SK-N-SH treated with all-trans-retinoic acid at 6 μM for 48 hours (cell line): ENCODE measurements around the gene ANKRD6.

Experiments
- ATAC-seq: fragments of 200-7000 bp; cut with Tn5 transposase; 3 replicates; pipeline ENCODE4 v1.9.1; 2020; ENCODE audit warnings: mild to moderate bottlenecking, moderate library complexity
- ARNTL ChIP-seq: fragments of 450-650 bp; formaldehyde crosslinking; IDR thresholded peaks from 2 replicates; pipeline ENCODE4 v1.5.0; 2020; ENCODE audit warnings: low read depth, mild to moderate bottlenecking, moderate library complexity, borderline replicate concordance
- BACH2 ChIP-seq: fragments of 250-450 bp; sonication (Bioruptor Pico); IDR thresholded peaks from 2 replicates; pipeline ENCODE4 v1.9.0; 2021; ENCODE audit warnings: mild to moderate bottlenecking, borderline replicate concordance
- CSDC2 ChIP-seq: fragments of 250-450 bp; sonication (Bioruptor Pico); IDR thresholded peaks from 2 replicates; pipeline ENCODE4 v1.5.0; 2020; ENCODE audit warnings: mild to moderate bottlenecking, moderate library complexity
- ESRRG ChIP-seq: fragments of 250-450 bp; sonication (Bioruptor Pico); IDR thresholded peaks from 2 replicates; pipeline ENCODE4 v1.6.1; 2021; ENCODE audit warnings: mild to moderate bottlenecking
- GLIS3 ChIP-seq: fragments of 250-450 bp; sonication (Bioruptor Pico); IDR thresholded peaks from 2 replicates; pipeline ENCODE4 v1.5.0; 2020; ENCODE audit warnings: mild to moderate bottlenecking, moderate library complexity
- ISL1 ChIP-seq: fragments of 250-450 bp; sonication (Bioruptor Pico); IDR thresholded peaks from 2 replicates; pipeline ENCODE4 v2.1.2; 2022; ENCODE audit warnings: mild to moderate bottlenecking, moderate library complexity
- OSR1 ChIP-seq: fragments of 250-450 bp; sonication (Bioruptor Pico); IDR thresholded peaks from 2 replicates; pipeline ENCODE4 v1.8.0; 2022; ENCODE audit warnings: moderate library complexity, mild to moderate bottlenecking, inconsistent platforms
- PPARA ChIP-seq: fragments of 250-450 bp; sonication (Bioruptor Pico); IDR thresholded peaks from 2 replicates; pipeline ENCODE4 v1.5.0; 2020; ENCODE audit warnings: mild to moderate bottlenecking, borderline replicate concordance
- RARB ChIP-seq: fragments of 250-450 bp; sonication (Bioruptor Pico); IDR thresholded peaks from 2 replicates; pipeline ENCODE4 v1.8.0; 2021; ENCODE audit warnings: mild to moderate bottlenecking, moderate library complexity
- SNAI2 ChIP-seq: fragments of 250-450 bp; sonication (Bioruptor Pico); IDR thresholded peaks from 2 replicates; pipeline ENCODE4 v1.5.0; 2020; ENCODE audit warnings: mild to moderate bottlenecking, moderate library complexity
- TCF4 ChIP-seq: fragments of 250-450 bp; sonication (Bioruptor Pico); IDR thresholded peaks from 2 replicates; pipeline ENCODE4 v1.8.0; 2021; ENCODE audit warnings: mild to moderate bottlenecking, moderate library complexity, borderline replicate concordance
- TOX ChIP-seq: fragments of 250-450 bp; sonication (Bioruptor Pico); IDR thresholded peaks from 2 replicates; pipeline ENCODE4 v1.8.0; 2021; ENCODE audit warnings: mild to moderate bottlenecking, moderate library complexity, borderline replicate concordance
- ZC3H10 ChIP-seq: fragments of 250-450 bp; sonication (Bioruptor Pico); IDR thresholded peaks from 2 replicates; pipeline ENCODE4 v1.5.1; 2021; ENCODE audit warnings: mild to moderate bottlenecking, moderate library complexity
- ZFP3 ChIP-seq: fragments of 250-450 bp; sonication (Bioruptor Pico); IDR thresholded peaks from 2 replicates; pipeline ENCODE4 v1.5.0; 2020; ENCODE audit warnings: mild to moderate bottlenecking, moderate library complexity
- ZFP30 ChIP-seq: fragments of 450-650 bp; formaldehyde crosslinking; IDR thresholded peaks from 2 replicates; pipeline ENCODE4 v1.5.0; 2022; ENCODE audit warnings: mild to moderate bottlenecking, moderate library complexity
- TF ChIP-seq, protein P1 (sequence below): fragments of 250-450 bp; sonication (Bioruptor Pico); IDR thresholded peaks from 2 replicates; pipeline ENCODE4 v1.5.1; 2020; ENCODE audit warnings: low read depth, mild to moderate bottlenecking, moderate library complexity
- TF ChIP-seq, protein P2 (sequence below): fragments of 250-450 bp; sonication (Bioruptor Pico); IDR thresholded peaks from 2 replicates; pipeline ENCODE4 v1.5.1; 2021; ENCODE audit warnings: mild to moderate bottlenecking, moderate library complexity
- TF ChIP-seq, protein P3 (sequence below): fragments of 250-450 bp; sonication (Bioruptor Pico); IDR thresholded peaks from 2 replicates; pipeline ENCODE4 v1.8.0; 2021; ENCODE audit warnings: low read depth, mild to moderate bottlenecking, moderate library complexity, borderline replicate concordance
- TF ChIP-seq, protein P4 (sequence below): fragments of 250-450 bp; sonication (Bioruptor Pico); IDR thresholded peaks from 2 replicates; pipeline ENCODE4 v1.5.0; 2020; ENCODE audit warnings: mild to moderate bottlenecking, moderate library complexity

Gene ANKRD6

DNA sequence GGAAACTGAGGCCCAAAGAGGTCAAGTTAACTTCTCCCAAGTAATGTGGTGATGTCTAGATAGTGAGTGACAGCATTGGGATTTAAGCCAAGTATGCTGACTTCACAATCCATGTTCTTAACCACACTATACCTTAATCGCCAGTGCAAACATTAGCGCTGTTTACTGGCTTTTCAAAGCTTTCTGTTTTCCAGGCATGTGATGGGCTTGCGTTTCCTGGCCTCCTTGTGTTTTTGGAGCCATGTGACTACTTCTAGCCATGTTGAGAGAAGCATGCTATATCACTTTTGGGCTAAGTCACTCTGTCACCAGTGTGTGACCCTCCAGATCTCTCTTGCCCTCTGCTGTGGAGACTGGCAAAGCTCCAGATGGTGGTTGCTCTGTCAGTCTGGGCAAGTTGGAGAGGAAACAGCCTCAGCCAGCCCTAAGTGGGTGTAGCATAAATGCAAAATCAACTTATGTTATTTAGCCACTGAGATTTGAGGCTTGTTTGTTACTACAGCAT is 76.9 kb downstream of the ANKRD6 start:
- no peak for ATAC-seq
- TF ChIP-seq OSR1 (CRISPR knock-in tag): no peak
- TF ChIP-seq CSDC2 (CRISPR knock-in tag): no peak
- no peak for TF ChIP-seq ISL1 (CRISPR knock-in tag)
- no peak for TF ChIP-seq ZFP30 (CRISPR knock-in tag)
- TF ChIP-seq, protein P1, sequence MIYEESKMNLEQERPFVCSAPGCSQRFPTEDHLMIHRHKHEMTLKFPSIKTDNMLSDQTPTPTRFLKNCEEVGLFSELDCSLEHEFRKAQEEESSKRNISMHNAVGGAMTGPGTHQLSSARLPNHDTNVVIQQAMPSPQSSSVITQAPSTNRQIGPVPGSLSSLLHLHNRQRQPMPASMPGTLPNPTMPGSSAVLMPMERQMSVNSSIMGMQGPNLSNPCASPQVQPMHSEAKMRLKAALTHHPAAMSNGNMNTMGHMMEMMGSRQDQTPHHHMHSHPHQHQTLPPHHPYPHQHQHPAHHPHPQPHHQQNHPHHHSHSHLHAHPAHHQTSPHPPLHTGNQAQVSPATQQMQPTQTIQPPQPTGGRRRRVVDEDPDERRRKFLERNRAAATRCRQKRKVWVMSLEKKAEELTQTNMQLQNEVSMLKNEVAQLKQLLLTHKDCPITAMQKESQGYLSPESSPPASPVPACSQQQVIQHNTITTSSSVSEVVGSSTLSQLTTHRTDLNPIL (CRISPR knock-in tag): no peak
- no peak for TF ChIP-seq TOX (CRISPR knock-in tag)
- TF ChIP-seq ARNTL (CRISPR knock-in tag): no peak
- no peak for TF ChIP-seq GLIS3 (CRISPR knock-in tag)
- TF ChIP-seq SNAI2 (CRISPR knock-in tag): no peak
- TF ChIP-seq BACH2 (CRISPR knock-in tag): no peak
- TF ChIP-seq, protein P2, sequence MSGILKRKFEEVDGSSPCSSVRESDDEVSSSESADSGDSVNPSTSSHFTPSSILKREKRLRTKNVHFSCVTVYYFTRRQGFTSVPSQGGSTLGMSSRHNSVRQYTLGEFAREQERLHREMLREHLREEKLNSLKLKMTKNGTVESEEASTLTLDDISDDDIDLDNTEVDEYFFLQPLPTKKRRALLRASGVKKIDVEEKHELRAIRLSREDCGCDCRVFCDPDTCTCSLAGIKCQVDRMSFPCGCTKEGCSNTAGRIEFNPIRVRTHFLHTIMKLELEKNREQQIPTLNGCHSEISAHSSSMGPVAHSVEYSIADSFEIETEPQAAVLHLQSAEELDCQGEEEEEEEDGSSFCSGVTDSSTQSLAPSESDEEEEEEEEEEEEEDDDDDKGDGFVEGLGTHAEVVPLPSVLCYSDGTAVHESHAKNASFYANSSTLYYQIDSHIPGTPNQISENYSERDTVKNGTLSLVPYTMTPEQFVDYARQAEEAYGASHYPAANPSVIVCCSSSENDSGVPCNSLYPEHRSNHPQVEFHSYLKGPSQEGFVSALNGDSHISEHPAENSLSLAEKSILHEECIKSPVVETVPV: no peak
- TF ChIP-seq, protein P3, sequence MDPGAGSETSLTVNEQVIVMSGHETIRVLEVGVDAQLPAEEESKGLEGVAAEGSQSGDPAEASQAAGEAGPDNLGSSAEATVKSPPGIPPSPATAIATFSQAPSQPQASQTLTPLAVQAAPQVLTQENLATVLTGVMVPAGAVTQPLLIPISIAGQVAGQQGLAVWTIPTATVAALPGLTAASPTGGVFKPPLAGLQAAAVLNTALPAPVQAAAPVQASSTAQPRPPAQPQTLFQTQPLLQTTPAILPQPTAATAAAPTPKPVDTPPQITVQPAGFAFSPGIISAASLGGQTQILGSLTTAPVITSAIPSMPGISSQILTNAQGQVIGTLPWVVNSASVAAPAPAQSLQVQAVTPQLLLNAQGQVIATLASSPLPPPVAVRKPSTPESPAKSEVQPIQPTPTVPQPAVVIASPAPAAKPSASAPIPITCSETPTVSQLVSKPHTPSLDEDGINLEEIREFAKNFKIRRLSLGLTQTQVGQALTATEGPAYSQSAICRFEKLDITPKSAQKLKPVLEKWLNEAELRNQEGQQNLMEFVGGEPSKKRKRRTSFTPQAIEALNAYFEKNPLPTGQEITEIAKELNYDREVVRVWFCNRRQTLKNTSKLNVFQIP (CRISPR knock-in tag): no peak
- TF ChIP-seq ZFP3: no peak
- TF ChIP-seq ZC3H10 (CRISPR knock-in tag): no peak
- no peak for TF ChIP-seq RARB (CRISPR knock-in tag)
- TF ChIP-seq, all 23 proteins: peak for 0

GRCh38 chr6:89510393-89510792 is 77.4 kb downstream of the ANKRD6 start:
- ATAC-seq: no peak
- TF ChIP-seq BACH2 (CRISPR knock-in tag) (no peak), TOX (CRISPR knock-in tag) (no peak), ZFP30 (CRISPR knock-in tag) (no peak), ESRRG (CRISPR knock-in tag) (no peak), OSR1 (CRISPR knock-in tag) (no peak)

- no peak for ATAC-seq
- TF ChIP-seq ESRRG (CRISPR knock-in tag) (no peak), ZC3H10 (CRISPR knock-in tag) (no peak), BACH2 (CRISPR knock-in tag) (no peak), ZFP30 (CRISPR knock-in tag) (no peak), CSDC2 (CRISPR knock-in tag) (no peak), ISL1 (CRISPR knock-in tag) (no peak), TCF4 (CRISPR knock-in tag) (no peak), OSR1 (CRISPR knock-in tag) (no peak), PPARA (CRISPR knock-in tag) (no peak)
- TF ChIP-seq, protein P3 (CRISPR knock-in tag): no peak
- TF ChIP-seq, all 23 proteins: peak for 0
Measured at GRCh38 chr6:89518352-89519055, 85.6 kb downstream of the ANKRD6 start.

GRCh38 chr6:89520736-89521135 is 87.8 kb downstream of the ANKRD6 start:
- ATAC-seq: no peak

More at GRCh38 chr6:89520736-89521135, 87.8 kb downstream of the ANKRD6 start:
- TF ChIP-seq ISL1 (CRISPR knock-in tag): no peak
- TF ChIP-seq TCF4 (CRISPR knock-in tag): no peak
- TF ChIP-seq, protein P4, sequence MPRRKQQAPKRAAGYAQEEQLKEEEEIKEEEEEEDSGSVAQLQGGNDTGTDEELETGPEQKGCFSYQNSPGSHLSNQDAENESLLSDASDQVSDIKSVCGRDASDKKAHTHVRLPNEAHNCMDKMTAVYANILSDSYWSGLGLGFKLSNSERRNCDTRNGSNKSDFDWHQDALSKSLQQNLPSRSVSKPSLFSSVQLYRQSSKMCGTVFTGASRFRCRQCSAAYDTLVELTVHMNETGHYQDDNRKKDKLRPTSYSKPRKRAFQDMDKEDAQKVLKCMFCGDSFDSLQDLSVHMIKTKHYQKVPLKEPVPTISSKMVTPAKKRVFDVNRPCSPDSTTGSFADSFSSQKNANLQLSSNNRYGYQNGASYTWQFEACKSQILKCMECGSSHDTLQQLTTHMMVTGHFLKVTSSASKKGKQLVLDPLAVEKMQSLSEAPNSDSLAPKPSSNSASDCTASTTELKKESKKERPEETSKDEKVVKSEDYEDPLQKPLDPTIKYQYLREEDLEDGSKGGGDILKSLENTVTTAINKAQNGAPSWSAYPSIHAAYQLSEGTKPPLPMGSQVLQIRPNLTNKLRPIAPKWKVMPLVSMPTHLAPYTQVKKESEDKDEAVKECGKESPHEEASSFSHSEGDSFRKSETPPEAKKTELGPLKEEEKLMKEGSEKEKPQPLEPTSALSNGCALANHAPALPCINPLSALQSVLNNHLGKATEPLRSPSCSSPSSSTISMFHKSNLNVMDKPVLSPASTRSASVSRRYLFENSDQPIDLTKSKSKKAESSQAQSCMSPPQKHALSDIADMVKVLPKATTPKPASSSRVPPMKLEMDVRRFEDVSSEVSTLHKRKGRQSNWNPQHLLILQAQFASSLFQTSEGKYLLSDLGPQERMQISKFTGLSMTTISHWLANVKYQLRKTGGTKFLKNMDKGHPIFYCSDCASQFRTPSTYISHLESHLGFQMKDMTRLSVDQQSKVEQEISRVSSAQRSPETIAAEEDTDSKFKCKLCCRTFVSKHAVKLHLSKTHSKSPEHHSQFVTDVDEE: no peak
- no peak for TF ChIP-seq PPARA (CRISPR knock-in tag)
- TF ChIP-seq ESRRG (CRISPR knock-in tag): no peak
